HG03460 (cell line): ENCODE results near the gene RBM6.
"Not testable (repeated sequence)": the region's sequence is repeated elsewhere in the genome, so short reads cannot be mapped to it uniquely, and the experiment has no call there.

Experiments
- ATAC-seq: cut with Tn5 transposase; IDR thresholded peaks from one replicate; pipeline ENCODE4 v1.9.1; 2021; ENCODE audit not compliant: unreplicated experiment

Gene RBM6

DNA sequence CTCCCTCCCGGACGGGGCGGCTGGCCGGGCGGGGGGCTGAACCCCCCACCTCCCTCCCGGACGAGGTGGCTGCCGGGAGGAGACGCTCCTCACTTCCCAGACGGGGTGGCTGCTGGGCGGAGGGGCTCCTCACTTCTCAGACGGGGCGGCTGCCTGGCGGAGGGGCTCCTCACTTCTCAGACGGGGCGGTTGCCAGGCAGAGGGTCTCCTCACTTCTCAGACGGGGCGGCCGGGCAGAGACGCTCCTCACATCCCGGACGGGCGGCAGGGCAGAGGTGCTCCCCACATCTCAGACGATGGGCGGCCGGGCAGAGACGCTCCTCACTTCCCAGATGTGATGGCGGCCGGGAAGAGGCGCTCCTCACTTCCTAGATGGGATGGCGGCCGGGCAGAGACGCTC is 145.0 kb downstream of the RBM6 start:
- ATAC-seq = not testable (repeated sequence)

DNA sequence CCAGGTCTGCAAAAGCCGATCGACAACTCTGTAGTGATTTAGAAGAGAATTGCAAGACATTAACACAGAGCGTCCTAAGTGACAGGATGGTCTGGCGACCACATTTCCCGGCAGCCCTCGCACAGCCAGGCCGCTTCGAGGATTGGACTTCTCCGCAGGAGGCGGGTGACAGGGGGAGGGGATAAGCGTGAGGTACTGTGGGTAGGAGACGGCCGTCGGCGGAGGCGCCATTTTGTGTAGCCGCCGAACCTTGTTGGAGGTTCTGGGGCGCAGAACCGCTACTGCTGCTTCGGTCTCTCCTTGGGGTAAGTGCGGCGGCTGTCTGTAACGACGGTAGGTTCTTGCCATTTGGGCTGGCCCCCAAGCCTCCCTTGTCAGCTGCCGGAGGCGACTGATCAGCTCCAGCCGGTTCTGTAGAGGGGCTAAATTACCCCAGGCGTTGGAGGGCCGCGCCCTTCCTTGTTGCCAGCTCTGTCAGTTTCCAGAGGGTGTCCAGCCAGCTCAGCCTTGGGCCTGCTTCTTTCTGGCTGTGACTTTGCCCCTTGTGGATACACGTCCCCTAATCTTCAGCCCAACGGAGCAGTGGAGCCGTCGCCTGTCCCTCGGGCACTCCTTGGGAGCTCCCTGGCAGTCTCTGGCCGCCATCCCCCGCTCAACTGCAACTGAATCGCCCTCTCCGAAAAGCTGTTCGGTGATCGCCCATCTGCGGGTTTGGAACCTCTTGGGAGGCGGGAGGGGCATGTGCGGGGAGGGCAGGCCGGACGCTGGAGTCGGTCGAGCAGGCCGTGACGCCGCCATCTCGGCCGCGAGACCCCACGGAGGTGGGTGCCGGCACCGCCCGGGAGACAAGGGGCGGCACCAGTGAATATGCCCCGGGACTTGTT is 149.0 kb downstream of the RBM6 start, which contains the start of gene RBM5:
TSS of gene RBM5 (plus strand) at position 195 of the 884 bp plus-strand sequence. CDS start 1,516 bp downstream, outside the sequence.
- ATAC-seq = peak; percentile 95

DNA sequence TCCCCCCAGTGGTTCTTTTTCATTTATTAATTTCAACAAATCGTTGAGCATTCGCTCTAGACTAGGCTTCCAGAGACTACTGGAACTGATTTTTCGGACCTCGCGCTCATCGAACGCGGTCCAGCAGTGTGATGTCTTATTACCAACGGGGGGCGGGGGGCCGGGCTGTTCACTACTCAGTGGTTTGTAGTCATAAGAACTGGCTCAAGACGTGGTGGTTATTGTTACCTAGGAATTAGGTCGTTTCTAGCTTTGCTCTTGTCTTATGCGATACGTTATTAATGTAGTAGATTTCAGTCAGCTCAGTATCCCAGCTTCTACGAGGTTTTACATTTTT is 149.6 kb downstream of the RBM6 start:
- no peak for ATAC-seq

DNA sequence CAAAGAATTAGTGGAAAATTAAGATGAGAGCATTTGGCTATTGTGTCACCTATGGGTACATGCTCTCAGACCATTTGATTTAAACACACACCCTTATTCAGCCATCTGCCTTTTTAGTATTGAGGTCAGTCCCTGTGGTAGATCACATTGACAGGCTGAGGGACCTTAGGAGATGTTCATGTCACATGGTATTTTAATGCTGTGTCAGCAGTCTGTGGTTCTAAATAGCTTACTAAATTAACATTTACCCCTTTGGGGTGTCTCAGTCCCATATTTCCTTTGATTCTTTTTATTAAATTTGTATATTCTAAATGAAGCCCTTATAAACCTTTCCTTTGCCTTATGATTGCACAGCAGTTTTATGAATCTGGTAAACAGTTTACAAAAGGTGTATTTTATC is 151.0 kb downstream of the RBM6 start:
- no peak for ATAC-seq

DNA sequence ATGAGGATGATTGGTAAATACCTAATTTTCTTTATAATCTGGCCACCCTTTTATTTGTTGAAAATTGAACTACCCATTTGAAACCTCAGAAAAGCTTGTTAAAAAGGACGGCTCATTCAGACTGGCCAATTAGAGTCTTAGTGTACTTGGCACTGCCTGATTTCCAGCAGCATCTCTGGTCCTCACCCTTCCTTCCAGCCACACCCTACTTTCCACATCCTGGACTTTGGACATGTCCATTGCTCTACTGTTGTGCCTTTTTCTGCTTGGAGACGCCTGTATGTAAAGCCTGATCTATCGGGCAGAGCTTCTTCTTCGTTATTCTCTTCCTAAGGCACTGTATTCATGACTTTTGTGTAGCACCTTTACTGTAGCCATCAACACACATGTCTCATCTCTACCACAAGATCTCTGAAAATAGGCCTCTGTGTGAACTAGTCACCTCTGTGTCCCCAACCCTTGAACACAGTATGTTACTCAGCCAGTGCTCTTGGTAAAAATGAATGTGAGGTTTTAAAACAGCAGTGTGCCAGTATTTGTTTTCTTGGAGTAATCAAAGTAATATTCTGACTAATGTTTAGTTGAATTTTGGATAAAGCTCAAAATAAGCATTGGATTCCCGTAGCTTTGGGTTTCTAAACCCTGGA is 155.5 kb downstream of the RBM6 start:
- ATAC-seq = no peak

DNA sequence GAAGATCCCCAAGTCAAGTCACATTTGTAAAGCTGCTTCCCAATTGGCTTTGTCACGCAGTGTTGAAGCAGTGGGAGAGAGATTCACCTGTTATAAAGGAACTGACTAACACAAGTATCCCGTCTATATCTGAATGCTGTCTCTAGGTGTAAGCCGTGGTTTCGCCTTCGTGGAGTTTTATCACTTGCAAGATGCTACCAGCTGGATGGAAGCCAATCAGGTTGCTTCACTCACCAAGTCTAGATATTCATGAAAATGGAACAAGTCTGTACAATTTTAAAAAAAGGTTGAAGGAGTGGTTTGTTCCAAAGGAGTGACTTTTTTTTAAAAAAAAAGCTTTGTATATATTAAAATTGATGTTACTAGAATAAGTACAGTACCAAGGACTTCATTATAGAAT is 160.4 kb downstream of the RBM6 start:
- ATAC-seq = no peak

DNA sequence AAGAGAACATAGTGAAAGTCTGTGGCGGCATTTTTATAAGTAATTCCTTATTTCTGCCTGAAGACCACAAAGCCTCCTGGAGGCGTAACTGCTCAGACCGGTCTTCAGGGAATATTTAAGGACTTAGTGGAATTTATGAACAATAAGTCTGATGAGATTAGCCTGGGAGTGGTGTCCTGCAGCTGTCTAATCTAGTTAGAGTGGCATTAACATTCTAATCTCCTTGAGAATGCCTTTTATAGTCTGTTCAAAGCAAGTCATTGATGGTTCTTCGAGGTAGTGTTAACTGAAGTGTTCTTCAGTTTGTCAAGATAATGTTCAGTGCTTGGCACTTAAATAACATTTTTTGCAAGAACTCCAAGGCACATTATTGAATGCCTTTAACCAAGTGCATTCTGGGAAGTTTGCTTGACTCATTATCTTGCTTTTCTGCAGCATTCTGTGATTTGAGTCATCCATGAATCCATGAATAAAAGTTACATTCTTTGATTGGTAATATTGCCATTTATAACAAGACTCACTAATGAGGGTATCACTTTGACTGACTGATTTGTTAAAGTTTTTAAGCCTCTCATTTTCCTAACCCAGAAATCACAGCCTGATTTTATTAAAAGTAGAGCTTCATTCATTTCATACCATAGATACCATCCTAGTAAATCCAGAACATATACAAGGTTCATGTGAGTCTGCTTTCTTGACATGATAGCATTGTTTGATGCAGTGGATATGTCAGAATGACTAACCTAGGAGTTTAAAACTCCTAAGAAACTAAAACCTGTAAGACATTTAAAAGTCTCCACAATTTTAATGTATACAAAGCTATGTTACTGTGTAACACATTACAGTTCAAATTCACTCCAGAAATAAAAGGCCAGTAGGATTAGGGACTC is 161.3 kb downstream of the RBM6 start:
- no peak for ATAC-seq

DNA sequence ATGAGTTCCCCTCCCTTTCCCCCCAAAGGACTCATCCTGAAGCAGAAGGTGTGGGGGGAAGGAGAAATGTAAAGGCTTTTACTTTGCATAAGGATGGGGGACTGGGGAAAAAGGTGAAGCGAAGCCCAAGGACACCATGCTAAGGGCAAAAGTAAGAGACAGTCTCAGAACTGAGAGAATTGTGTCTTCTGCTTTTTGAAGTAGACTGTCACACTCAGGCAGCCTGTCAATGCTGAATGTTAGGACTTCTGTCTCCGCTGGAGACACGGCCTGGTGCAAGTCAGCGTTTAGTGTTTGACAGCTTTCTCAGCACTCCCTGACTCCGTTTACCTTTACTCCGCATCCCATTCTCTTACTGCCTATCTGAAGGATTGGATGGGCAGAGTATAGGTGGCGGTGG is 162.6 kb downstream of the RBM6 start:
- ATAC-seq = no peak

DNA sequence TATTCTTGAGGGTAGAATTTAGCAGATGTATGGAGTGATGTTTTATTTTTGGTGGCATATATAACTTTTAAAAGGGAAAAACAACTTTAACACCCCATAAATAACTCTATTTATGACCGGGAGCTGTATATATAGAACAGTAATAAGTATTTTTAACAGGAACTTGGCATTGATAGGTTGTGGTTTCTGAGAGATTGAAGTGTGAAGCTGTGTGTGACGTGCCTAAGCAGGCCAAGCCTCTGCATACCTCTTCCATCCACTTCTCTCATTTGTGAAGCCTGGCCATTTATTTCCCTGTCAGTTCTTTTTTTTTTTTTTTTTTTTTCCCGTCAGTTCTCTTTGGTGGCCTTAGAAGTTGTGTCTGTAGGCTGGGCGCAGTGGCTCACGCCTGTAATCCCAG is 171.8 kb downstream of the RBM6 start:
- no peak for ATAC-seq

DNA sequence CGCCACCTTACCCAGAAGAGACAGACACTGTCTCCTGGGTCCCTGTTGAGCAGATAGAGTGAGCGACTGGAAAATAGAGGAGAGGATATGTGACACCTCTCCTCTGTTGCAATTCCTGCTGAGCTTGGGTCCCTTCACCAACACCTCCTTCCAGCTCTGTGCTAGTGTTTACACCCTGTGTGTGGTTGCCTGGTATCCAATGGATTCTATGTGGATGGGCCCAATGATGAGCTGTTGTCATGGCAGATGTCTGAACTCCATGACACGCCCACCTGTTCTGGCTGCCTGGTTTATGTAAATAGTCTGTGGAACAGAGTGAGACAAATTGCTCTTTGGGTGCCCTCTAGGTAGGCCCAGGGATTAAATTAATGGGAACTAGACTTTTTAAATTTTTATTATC is 172.5 kb downstream of the RBM6 start:
- ATAC-seq = no peak

DNA sequence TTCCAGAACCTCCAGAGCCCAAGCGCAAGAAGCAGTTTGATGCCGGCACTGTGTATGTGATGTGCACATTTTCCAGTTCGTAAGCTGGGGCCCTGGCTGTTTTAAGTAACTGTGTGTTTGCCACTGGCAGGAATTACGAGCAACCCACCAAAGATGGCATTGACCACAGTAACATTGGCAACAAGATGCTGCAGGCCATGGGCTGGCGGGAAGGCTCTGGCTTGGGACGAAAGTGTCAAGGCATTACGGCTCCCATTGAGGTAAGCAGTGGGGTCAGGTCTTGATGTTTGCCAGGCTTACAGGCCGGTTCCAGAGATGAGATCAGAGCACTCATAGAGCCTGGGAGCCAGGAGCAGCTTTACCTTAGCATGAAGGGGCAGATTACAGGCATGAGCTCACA is 177.2 kb downstream of the RBM6 start:
- ATAC-seq = no peak

DNA sequence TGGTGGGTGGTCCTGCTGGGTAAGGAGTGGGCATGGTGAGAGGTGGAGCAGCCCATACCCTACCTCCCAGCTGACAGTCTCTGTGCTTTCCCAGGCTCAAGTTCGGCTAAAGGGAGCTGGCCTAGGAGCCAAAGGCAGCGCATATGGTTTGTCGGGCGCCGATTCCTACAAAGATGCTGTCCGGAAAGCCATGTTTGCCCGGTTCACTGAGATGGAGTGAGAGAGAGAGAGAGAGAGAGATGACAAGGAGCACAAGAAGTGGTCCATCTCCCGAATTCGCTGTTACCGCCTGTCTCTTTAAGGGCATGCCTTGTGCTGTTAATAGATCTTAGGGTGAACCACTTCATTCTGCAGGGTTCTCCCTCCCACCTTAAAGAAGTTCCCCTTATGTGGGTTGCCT is 178.3 kb downstream of the RBM6 start:
- no peak for ATAC-seq

DNA sequence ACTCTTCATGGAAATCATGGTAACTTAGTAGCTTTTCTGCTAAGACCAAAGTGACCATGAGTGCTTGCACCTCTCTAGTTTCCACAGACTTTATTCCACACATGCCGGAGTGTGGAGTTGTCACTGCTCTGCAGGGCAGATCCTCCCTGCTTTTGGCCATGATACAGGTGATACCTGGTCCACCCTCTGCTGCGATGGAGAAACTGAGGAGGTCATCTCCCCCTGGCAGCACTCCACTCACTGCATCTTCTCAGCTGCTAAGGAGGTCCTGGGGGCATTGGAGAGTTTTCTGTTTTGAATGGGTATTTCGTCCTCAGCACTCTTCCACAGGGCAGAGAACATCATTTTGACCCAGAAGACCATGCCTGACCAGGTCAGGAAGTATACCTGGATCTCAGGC is 179.8 kb downstream of the RBM6 start:
- no peak for ATAC-seq

DNA sequence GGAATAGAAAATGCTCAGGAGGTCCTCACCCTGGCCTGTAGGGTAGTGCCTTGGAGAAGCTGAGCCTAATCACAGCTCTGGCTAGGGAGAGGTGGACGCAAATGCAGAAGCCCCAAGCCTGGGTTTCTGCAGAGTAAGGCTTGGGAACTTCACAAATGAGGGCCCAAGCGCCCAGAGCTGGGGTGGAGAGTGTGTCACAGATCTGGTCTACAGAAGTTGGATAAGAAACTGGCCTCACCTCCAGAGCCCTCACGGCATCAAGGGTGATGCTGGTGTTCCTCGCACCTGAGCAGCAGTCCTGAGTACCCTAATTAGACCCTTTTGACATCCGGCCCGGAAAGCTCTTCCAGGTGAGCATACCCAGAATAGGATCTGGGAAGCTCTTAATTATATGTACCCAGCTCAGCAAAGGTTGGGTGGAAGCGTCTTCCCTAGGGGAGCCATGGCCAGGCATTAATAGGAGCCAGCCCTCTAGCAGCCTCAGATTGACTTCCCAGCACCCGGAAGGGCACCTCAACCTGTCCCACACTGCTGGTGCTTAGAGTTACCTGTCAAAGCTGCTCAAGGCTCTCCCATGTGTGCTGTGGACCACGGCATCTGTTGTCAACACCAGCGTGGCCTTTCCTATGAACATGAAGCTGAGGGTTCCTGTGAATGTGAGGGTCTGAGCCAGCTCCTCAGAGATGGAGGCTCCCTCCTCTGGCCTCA is 180.6 kb downstream of the RBM6 start:
- no peak for ATAC-seq

DNA sequence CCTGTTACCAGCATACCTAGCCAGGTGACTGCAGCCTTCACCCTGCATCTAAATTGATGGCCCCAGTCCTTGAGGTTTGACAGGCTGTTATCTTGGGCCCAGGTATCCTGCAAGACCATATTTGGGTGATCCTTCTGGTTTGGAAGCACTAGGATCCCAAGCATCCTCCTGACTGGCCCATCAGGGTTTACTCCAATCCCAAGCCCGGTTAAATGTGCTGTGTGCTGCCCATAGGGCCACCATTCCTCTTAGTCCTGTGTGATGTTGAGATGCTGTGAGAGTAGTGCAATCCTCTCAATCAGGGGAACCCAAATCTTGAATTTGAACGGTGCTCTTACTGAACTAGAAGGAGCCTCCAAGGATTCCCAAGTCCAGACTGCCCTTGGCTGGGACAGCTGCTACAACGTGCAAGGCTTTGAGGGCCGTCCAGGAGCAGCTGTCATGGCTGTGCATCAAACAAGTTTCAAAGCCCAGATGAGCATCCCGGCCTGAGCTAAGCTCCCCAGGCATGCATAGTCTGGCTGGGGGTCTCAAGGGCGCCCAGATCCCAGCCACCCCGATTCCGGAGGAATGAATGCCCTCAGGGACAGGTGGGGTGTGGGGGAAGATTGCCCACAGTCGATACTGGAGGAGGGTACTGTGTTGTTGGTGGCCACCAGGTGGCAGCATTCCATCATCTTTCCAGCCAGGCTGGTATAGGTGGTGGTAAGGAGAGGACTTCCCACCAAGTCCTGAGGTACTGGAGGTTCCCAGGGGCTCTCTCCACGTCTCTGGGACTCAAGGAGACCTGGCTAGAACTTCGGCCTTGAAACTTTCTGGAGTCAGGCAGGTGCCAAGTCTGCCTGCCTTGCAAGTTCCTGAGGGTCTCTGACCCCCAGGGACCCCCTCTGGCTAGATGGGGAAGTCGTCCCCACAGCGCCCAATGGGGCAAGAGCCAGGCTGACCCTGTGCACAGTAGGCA is 181.4 kb downstream of the RBM6 start:
- ATAC-seq = peak; percentile 67

DNA sequence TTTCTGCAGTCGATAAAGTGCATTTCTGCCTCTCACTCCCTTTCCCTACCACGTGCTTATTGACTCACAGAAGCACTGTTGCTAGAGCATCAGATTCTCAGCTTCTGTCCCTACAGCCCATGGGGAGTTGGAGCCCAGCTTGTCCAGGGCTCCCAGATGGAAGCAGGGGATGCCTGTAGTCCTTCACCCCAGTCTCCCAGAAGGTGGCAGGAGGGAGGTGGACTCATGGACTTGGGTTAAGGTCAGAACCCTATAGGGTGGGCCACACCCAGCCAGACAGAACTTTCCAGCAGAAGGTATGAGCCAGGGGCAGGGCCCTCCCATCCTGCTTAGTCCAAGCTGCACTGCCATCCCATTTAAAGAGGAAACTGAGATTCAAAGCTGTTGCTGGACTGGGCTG is 182.1 kb downstream of the RBM6 start:
- ATAC-seq = no peak

DNA sequence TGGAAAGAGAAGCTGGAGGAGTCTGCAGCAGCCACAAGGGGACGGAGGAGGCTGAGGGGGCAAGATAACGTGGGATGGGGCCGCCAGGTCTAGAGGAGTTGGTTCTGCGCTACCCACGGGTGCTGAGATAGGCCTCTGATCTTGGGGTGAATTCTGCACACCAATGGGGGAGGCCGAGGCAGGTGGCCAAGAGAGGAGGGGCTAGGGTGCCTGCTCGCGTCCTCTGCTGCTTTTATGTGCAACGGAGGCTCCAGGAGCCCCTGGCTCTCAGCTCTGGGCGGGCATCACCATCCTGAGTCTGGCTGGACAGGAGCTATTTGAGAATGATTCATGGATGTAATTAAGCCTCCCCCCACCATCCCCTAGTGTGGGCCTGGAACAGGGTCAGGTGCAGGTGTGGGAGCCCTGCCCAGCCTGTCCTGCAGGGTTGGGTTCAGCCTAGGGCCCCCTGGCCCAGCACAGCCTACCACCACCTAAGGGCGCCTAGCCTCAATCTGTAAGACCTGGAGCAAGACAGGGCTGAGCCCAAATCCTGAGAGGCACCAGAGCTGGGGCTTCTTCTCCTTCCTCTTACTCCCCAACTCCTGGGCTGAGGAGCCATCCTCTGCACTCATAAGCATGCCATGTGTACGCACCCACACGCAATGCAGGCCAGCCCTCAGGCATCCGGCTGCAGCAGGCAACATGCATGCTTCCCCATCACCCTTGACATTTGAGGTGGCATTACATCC is 182.9 kb downstream of the RBM6 start:
- ATAC-seq = no peak

DNA sequence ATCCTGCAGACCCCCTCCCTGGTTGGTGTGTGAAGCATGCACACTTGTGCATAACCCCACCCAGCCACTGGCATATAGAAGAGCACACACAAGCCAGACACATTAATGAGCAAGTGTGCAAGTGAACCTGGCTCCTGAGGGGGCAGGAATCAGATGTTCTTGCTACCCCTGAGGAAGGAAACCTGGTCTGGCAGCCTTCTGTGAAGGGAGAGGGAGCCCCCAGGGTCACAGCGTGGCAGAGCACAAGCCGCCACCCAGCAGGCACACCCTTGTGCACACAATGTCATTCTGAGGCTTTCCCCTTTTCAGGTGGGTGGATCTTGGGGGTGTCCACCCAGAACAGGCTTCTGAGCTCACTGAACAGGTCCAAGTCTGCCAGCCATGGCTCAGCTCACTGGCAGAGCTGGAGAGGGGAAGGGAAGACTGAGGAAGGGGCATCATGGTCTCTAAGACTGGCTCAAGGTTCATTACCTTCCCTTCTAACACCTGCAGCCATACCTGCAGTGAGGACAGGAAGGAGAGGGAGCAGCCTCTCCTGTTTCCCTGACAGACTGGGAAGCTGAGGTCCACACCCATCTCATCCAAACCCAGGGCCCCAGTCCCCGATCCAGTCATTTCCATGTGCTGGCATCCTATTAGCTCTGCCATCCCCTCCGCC is 183.6 kb downstream of the RBM6 start:
- ATAC-seq = no peak
